GM19351 (cell line): ENCODE results near the gene MPPE1.

Source experiments
- ATAC-seq: cut with Tn5 transposase; IDR thresholded peaks from one replicate; pipeline ENCODE4 v1.9.1; 2021; ENCODE audit warnings: mild to moderate bottlenecking, moderate library complexity; ENCODE audit not compliant: unreplicated experiment

Gene MPPE1

DNA sequence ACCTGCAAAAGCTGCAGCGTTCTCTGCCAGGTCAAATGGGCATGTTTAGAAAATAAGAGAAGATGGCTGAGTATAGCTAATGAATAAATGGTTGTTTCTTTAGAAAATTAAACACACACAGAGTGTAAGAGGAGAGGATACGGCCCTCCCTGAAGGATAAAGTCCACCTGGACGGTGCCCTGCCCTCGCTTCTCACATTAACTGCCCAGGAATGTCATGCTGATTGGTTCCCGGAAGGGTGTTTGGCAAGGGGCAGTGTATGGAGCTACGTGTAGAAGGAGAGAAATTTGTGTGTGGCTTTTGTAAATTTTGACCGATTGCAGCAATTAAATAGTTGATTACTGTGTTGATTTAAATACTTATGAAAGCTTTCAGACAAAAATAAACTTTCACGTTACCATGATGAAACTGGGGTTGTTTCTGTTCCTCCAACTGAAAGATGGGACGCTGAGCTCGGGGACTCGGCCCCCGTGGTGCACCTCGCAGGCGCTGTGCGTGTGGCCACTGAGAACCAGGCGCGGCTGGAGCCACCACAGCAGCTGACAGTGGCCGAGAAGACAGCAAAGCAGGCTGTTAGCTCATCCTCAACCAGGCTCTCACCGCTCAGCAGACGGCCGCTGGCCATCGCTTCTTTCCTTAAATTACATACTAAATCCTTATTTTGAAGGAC lies 22.7 kb downstream of the MPPE1 start:
- ATAC-seq: no peak

DNA sequence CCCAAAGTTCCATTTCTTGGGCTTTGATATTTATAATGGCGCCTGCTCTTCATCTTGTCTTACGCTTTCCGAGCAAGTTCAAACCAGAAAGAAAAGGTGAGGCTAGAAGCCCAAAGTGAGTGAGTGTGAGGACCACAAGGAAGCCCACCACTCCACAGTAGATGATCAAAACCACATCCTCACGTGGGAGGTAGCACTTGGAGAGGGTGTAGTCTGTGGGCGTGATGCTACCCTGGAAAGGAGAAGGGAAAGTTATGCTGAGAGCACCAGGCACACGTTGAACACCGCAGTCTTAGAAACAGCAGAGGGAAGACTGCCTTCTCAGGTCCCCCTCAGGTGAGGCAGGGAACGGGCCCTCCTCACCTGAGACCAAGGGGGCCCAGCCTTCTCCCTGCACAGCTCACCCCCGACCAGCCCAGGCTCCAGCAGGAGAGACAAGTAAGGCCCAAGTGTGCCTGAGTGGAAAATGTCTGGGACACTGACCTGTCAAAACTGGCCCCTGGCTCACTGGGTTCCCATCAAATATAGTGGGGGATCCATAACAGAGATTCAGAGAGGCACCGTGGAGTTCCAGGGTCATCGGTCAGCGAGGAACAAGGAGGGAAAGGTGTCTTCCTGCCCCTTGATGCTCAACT lies 23.6 kb downstream of the MPPE1 start:
- ATAC-seq: no peak

DNA sequence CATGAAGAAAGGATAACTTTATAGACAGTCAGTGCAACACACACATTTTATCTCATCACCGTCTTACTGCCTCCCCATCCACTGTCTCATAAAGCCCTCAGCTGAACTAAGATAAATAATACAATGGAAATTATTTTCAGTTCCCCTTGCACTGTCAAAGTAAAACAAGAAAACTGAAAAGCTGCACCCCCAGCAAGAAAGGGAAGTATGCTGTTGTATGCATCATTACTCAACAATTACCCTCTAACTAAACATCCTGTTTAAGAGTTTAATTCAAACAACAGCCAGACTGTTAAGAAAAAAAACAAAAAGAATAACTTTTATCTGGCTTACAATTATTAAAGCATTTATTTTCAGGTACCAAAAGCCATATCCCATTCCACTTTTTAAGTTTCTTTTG lies 25.0 kb downstream of the MPPE1 start:
- ATAC-seq: no peak

DNA sequence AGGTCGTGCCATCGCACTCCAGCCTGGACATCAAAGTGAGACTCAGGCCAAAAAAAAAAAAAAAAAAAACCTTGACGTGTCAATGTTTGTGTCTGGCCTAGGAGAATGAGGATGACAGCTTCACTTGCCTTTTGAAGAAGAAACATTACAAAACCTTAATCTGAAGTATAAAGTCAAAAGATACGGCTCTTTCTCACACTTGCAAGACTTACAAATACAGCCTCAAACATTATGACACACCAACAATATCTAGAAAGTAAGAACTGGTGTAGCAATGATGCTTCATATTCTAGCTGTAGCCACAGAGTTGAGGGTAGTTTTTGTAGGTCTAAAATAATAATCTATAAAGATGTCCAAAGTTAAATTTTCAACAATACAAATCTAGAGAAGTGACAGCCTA lies 25.5 kb downstream of the MPPE1 start:
- ATAC-seq: no peak

GRCh38 chr18:11880586-11881304 lies 27.4 kb downstream of the MPPE1 start:
- no peak for ATAC-seq

DNA sequence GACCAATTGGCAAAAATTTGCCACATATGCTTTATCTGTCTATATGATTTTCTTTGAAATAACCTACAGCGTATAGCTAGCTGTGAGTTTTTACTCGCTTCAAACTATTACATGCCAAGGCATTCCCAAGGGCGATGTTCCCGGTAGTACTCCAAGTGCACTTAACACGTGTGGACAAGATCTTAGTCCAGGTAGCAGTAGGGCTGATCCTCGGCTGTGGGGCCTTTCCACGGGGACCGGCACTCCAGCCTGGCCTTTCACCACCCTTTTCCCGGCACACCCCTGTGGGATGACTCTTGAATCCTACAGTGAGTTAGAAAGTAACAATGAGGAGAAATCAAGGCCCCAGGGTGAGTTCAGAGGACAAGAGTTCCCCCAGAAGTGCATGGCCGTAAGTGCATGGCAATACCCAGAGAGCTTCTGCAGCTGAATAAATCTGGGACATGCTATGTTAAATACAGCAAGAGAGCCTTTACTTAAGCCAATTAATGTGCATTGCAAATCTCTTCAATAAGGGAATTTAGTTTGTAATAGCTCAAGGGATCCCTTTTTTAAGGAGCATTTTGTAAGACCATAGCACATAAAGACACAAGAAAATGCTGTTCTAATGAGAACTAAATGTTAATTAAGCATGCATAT lies 30.5 kb downstream of the MPPE1 start:
- ATAC-seq: no peak

DNA sequence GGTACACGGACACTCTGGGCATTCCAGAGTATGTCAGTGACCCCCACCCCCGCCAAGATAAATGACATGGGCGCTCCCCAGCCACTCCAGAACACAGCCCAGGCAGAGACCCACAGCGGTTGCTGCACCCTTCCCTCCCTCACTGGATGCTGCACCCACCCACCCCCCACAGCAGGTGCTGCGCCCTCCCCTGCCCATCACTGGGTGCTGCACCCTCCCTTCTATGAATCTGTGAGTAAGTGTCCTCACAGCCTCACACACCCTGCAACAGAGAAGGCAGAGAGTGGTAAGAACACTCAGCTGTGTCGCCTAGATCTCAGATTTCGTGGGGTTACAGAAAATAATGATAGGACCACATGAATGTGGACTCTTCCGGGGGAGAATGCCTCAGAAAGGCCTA lies 33.4 kb downstream of the MPPE1 start:
- ATAC-seq: no peak

GRCh38 chr18:11873670-11874340 lies 34.3 kb downstream of the MPPE1 start:
- ATAC-seq: no peak

GRCh38 chr18:11872479-11873136 lies 35.5 kb downstream of the MPPE1 start:
- no peak for ATAC-seq

DNA sequence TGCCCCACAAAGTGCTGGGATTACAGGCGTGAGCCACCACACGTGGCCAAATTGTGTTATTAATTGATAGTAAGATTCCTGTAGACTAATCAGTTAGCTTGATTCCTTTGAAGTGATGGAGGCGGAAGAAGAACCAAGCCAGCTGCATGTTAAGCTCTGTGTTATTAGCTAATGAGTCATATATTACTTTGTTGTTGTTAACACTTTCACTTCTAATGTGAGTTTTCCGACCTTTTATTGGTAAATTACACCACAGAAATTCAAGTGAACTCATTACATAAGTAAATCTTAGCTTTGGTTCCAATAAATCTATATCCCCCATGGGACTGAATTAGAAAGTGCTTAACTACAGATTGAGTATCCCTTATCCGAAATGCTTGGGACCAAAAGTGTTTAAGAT lies 36.6 kb downstream of the MPPE1 start:
- no peak for ATAC-seq

DNA sequence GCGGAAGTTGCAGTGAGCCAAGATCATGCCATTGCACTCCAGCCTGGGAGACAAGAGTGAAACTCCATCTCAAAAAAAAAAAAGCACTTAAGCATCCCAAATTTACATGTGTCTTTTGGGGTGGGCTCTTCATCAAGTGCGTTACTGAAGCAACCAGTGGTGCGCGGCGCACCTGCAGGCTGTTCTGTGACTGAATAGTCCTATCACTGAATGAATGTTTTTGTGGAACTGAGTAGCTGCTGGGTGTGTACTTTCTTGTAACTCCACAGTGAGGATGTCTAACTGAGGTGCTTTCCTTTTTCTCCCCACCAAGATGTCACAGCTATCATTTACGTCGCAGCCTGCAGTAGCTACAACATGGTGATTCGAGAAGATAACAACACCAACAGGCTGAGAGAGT lies 39.9 kb downstream of the MPPE1 start:
- ATAC-seq: no peak

- no peak for ATAC-seq
Observed at GRCh38 chr18:11866764-11867163, 41.4 kb downstream of the MPPE1 start.

GRCh38 chr18:11866329-11866728 lies 41.8 kb downstream of the MPPE1 start:
- ATAC-seq: no peak

DNA sequence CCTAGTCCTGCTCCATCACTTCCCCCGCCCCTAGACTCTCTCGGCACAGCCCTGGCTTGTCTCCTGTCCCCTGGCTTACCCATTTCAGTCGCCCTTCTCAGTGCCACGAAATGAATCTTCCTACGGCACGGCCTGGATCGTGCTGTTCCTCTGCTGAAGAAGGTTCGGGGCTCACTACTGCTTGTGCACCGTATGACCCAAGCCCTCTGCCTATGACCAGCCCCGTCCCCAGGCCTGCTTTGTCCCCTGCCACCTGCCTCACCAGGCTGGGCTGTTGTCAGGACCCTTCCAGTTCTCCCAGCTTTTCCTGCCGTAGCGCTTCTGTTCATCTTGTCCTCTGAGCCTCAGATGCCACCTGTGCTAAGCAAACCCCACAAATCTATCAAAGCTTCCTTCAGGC lies 43.0 kb downstream of the MPPE1 start:
- no peak for ATAC-seq

DNA sequence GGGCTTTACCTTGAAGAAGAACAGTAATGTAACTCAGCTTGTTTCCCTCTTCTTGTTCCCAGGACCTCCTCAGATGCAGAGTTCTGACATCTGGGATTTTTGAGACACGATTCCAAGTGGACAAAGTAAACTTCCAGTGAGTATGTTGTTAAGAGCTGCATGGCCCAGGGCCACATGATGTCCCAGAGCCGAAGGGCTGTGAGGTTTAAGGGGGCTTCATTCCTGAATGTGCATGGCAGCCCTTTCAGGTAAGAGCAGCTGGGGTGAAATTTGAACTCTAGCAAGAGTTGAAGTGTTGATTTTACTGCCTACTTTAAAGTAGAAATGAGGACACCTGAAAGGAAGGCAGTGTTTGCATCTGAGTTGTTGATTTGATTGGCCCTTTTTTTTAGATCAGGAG lies 43.6 kb downstream of the MPPE1 start:
- no peak for ATAC-seq

GRCh38 chr18:11862468-11863137 lies 45.5 kb downstream of the MPPE1 start:
- no peak for ATAC-seq

DNA sequence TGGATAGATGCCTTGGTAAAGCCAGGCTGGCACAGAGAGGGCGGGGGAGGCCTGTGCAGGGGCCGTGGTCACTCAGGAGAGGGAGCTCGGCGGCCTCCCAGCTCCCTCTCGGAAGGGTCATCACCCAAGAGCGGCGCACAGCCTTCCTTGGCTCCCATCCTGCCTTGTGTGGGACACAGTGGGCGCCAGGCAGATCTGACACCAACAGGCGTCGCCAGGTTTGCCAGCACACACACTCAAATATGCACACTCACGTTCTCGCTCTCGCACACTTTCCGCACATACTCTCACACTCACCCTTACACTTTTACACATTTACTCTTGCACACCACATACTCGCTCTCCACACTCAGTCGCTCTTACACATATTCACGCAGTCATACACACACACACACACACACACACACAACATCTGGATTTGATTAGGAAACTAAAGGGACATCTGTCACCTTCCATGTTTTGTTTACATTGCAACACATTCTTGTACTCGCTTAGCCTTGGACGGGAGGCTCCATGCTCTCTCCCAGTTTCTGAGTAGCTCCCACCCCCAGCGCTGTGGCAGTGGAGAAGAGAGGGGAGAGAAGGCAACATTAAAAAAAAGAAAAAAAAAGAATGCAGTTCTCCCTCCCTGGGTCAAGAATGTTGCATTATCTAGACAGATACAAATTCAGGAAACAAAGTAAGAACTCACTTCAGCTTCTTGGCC lies 46.4 kb downstream of the MPPE1 start:
- ATAC-seq: no peak

DNA sequence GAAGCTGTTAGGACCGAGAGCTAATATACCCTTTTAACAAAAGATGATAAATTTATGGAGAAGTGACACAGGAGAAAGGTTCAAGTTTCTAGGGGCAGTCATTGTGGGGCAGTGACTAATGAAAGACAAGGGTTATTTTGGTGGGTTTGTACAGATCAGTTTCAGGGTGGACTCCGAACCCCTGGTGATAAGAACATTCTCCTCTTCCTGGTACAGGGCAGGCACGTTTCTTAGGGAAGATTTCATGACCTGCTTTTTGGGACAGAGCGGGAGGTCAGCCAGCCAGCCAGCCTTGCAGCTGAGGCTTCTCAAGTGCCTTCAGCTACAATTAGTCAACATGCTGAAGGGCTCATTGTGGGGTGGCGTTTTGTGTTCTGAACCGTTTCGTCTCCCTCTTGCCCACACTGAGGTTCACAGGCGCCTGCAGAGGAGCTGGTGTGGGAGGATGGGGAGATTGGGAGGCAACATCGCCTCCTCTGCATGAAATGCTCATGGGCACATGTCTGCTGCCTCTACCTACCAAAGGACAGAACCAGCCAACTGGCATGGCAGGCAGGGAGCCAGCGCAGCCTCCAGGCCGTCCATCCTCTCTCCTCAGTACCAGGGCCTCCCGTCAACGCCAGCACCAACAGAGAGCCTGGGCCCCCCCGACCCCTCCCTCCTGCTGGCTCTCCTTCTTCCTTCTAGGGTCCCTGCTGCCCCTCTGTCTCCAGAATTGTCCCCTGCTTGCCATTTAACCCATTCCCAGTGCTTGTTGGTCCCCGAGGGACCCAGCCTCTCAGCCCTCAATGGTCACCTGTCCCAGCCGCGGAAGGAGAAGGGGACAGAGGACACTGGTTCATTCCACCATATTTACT lies 47.3 kb downstream of the MPPE1 start:
- ATAC-seq: no peak
